Activated naive CD4-positive, alpha-beta T cell treated with anti-CD3 and anti-CD28 coated beads, Interleukin-2, amount 50 U/mL, for 16 hours (primary cell): ENCODE measurements around the gene ZNF248.
"Not testable (repeated sequence)": the region's sequence is repeated elsewhere in the genome, so short reads cannot be mapped to it uniquely, and the experiment has no call there.

Experiments
- DNase-seq: peaks from one replicate; pipeline ENCODE4 v3.0.0-alpha.2; 2020

Gene ZNF248

DNA sequence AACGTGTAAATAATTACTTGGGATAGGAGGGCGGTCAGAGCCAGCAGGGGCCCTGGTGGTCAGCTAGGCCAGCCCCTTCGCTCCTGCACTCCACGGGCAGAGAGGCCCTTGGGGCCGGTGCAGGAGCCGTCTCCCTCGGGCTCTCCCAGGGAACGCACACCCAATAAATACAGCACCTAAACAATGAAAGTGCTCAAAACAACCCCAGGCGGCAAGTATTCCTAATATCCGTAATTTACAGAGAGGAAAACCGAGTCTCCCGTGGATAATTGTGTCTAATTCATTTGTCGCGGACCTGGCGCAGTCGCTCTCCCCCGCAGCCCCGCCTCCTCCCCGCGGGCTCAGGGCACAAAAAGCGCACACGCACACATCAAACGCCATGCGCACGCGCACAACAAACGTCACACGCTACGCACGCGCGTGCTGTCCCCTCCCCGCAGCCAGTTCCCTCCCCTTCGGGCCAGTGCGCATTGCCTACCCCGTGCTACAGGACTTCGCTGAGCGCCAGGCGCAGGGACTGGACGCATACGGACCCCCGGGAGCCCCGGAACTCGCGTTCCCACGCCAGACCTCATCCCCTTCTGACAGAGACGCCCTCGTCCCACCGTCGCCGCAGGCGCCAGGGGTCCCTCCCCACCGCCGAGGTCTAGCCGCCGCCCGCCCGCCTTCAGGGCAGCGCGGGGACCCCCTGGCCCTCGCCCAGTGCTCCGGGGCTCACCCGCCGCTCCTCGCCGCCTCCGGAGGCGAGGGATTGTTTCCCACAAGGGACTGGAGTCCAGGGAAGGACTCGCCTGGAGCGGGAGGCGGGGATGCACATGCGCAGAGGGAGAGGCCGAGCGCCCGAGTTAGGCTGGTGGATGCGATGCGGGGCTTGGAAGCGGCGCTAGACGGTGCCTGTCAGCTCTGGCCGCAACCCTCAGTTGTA, at the start of gene ZNF248:
TSS of gene ZNF248 (minus strand) at position 324 of the 925 bp plus-strand sequence. CDS start 1,300 bp downstream, outside the sequence.
- DNase-seq: peak; percentile 94

DNA sequence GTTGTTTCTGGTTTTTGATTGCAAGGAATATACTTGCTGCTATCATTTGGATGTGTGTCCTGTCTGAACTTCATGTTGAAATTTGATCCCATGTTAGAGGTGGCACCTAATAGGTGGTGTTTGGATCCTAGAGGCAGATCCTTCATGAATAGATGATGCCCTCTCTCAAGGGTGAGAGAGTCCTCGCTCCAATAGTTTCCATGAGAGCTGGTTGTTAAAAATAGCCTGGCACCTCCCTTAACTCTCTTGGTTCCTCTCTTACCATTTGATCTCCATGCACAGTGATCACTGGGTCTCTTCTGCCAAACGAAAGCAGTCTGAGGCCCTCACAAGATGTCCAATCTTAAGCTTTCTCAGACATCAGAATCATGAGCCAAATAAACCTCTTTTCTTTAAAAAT, 49.0 kb upstream of the ZNF248 start:
- no peak for DNase-seq

DNA sequence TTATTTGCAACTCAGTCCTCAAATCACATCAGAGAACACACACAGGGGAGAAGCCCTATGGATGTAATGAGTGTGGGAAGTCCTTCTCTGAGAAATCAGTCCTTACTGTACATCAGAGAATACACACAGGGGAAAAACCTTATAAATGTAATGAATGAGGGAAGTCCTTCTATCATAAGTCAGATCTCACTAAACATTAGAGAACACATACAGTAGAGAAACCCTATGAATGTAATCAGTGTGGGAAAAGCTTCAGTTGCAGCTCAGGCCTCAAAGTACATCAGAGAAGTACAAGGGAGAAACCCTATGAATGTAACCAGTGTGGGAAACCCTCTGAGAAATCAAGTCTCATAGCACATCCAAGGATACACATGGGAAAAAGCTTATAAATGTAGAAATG, 39.0 kb upstream of the ZNF248 start:
- no peak for DNase-seq

DNA sequence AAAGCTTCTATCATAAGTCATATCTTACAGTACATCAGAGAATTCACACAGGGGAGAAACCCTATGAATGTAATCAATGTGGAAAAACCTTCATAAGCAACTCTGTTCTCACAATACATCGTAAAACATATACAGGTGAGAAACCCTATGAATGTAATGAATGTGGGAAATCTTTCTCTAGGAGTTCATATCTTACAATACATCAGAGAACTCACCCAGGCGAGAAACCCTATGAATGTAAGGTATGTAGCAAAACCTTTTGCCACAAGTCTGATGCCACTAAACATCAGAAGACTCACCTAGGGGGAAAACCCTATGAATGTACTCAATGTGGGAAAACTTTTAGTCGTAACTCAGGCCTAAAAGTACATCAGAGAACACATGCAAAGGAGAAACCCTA, 38.3 kb upstream of the ZNF248 start:
- DNase-seq: no peak

DNA sequence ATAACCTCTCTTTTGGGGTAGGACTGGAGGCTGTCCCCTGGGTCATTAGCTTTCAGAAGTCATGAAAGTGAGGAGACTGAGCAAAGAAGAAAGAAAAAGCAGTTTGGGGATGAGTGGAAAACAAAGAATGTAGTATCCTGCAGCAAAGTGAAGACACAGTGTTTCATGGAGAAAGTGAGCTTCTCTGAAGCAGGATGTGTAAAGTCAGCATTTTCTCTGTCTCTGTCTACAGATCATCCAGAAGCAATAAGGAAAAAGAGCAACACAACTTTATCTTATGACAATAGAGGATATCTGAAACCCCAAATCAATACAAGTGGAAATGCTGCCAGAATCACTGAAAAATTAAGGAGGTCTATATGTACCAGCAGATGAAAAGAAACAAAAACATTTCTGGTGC, 28.4 kb upstream of the ZNF248 start:
- DNase-seq: no peak

DNA sequence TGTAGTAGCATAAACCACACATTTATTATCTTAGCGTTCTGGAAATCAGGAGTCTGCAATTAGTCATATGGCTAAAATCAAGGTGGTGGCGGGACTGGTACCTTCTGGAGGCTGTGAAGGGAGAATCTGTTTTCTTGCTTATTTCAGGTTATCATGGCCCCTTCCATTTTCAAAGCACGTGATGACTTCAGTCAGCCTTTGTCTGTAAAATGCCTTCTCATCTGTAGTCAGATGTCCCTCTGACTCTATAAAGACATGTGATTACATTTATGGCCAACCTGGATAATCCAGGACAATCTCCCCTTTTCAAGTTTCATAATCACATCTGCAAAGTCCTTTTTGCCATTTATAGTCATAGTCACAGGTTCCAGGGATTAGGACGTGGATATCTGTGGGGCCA, 15.5 kb upstream of the ZNF248 start:
- DNase-seq: no peak

DNA sequence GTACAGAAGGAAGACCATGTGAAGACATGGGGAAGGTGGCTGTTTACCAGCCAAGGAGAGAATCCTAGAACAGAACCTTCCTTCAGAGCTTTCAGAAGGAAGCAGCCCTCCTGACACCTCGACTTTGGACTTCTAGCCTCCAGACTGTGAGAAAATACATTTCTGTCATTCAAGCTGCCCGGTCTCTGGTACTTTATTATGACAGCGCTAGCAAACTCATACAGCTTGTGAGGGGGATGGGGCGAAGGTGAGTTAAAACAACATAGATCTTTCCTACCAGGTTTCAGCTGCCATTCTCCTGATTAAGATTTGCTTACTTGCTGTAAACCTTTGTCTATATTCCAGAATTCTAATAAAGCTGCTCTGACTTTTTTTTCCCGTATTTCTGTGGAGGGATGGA, 14.9 kb upstream of the ZNF248 start:
- DNase-seq: no peak

DNA sequence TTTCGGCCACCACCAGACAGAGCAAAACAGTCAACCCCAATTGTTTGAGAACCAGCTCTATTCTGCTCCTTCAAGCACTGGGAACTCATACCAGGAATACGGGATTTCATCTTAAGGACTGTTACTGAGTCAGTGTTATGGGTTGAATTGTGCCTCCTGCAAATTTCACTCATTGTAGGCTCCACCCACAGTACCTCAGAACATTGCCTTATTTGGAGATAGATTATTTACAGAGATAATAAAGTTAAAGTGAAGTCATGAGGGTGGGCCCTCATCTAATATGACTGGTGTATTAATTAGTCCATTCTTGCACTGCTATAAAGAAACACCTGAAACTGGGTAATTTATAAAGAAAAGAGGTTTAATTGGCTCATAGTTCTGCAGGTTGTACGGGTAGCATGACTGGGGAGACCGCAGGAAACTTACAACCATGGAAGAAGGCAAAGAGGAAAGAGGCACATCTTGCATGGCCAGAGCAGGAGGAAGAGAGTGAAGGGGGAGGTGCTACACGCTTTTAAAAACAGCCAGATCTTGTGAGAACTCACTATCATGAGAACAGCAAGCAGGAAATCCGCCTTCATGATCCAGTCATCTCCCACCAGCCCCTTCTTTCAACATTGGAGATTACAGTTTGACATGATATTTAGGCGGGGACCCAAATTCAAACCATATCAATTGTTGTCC, 14.3 kb upstream of the ZNF248 start:
- DNase-seq: no peak

DNA sequence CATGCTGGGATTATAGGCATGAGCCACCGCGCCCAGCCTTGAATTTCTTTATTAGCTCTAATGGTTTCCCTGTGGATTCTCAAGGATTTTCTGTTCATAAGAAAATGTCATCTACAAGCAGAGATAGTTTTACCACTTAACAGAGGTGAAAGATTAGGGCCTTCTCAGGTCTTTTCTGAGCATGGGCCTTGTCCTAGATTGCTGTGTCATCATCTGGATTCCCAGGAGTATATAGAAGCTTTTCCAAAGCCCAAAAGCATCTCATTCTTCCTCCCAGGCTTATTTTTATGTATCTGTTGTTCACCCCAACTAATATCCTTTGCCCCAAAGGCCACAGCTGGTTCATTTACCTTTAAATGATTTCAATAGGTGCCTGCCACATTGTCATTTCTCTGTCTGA, 13.7 kb upstream of the ZNF248 start:
- DNase-seq: no peak

DNA sequence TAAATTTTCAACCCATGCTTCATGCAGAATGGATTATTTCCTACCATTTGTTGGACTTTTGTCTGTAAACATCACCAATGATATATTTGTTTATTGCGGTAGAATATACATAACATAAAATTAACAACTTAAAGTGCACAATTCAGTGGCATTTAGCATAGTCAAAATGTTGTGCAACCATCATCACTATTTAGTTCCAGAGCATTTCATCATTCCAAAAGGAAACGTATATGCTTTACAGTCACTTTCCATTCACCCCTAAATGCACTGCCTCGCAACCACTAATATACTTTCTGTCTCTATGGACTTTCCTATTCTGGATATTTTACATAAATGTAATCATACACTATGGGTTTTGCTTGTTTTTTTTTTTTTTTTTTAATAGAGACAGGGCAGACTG, 11.4 kb upstream of the ZNF248 start:
- no peak for DNase-seq

DNA sequence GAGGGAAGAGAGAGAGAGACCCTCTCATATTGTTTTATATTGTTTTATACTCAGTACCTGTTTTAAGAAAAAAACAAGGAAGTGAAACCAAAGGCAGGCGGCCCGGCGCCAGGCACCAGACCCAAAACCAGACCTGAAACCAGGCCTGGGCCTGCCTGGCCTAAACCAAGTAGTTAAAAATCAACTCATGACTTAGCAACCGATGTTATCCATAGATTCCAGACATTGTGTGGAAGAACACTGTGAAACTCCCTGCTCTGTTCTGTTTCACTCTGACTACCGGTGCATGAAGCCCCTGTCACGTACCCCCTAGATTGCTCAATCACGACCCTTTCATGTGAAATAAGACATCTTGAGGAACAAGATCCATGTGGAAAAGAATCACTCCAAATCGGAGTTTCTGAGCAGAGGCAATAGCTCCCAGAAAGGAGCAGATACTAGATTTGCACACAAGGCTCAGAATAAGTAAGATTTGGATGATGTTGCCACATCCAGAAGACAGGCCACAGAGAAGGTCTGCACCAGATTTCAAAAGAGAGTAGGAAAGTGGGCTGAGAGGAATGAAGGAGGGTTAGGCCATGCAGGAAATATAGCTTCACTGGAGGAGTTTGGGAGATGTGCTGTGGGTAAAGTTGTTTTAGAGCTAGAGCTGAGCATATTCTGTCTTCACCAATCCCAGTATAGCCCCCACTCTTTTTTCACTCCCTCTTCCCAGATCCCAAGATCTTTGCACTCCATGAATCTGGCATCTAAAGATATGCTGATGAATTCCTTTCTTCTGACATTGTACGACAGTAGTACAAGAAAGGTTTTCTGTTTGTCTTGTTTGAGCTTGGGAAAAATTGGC, 8.8 kb upstream of the ZNF248 start:
- no peak for DNase-seq

DNA sequence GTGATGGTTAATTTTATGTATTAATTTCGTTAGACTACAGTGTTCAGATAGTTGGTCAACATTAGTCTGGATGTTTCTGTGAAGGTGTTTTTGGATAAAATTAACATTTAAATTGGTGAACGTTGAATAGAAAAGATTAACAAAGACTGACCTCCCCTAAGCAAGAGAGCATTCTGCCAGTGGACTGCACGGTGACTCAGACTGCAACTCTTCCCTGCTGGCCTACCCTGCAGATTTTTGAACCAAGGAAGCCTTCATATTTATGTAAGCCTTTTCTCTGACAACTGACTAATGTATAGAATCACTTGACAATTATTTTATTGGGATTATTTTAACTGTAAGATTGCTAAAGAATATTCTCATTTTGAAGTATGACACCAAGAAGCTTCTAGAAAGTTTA, 7.9 kb upstream of the ZNF248 start:
- DNase-seq: no peak

DNA sequence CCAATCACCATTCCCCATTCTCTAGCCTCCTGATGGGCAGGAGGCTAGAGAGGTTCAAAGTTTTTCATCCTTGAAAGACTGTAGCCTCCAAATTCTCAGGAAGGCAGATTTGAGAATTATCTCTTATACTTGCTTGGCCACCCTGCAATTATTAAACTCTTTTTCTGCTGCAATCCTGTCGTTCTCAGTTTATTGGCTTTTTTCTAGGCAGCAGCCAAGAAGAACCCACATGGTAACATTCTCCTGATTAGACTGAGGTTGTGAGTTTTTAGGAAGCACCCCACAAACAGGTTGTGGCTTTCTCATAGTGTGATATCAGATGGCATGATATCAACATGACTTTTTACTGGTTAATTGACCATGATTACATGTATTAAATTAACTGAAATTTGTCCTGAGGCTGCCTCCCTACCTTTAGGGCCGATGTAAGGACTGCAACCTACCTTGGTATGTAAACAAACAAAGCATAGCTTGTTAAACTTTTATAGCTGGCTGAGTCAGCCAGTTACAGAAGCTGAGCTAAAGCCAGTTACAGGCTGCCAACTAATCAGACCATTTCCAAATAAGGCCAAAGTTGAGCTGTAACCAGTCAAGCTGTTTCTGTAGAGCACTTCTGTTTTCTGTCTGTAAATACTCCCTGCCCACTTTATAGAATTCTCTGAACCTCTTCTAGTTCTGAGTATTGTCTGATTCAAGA, 3.2 kb upstream of the ZNF248 start:
- DNase-seq: no peak

DNA sequence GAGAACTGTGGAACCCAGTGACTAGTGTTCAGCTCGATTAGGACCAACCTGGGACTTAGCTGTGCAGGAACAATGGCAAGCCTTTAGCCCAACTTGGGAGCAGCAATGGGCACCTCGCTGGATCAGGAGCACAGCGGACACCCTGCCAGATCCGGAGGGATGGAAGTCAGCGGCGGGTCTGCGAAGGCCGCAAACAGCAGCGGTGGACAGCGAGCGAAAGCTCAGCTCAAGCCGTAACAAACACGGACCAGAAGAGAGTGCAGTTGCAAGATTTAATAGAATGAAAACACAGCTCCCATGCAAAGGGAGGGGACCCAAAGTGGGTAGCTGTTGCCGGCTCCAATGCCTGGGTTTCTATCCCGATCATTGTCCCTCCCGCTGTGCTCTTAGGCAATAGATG, 1.9 kb upstream of the ZNF248 start:
- DNase-seq: not testable (repeated sequence)

DNA sequence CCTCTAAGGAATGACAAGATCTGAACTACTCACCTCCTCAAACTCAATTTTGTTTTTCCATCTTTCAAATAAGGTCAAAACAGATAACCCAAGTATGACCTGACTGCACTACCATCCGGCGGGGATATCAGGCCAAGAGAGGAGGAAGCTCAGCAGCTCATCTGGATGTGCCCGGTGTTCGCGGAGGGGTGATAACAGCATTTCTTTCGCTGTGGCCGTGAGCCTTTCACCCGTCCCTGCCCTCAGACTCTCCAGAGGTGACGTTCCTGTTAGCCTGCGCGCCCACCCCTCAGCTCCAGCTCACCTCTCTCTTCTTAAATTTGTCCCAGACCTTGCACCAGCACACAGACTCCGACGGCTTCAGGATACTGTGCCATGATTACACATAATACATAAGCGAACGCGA, 526 bp downstream of the ZNF248 start:
- peak; percentile 21 for DNase-seq

DNA sequence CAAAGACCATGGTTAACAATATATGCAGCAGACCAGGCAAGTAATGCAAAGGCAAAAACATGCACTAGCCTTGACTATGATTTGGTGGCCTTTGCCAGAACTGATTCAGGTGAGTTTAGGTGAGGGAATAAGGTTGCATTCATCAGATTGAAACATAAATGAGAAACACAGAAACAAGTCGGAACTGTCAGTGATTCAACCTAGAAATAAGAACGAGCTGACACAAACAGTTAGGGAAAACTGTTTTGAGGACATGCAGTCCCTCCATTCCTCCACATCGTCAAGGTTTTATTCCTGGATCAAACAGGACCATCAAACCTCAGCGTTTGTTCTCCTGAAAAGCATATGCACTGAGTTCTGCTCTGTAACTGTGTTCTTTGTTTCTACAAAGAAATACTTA, 1.8 kb downstream of the ZNF248 start:
- DNase-seq: no peak

DNA sequence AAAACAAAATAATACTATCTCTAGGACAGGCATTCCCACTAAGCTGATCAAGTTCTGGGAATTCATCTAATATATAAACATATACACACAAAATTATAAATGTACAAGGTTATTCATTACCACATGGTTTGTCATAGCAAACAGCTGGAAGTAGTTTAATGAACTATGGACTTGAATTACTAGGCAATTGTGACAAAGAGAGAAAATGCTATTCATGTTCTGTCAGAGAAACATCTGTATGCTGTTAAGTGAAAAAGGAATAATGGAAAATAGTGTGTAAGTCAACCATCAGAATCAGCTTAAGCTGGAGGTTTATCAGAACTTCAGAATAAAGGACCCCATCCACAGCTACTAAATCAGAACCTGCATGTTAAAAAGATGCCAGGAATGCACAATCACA, 2.8 kb downstream of the ZNF248 start:
- DNase-seq: no peak

DNA sequence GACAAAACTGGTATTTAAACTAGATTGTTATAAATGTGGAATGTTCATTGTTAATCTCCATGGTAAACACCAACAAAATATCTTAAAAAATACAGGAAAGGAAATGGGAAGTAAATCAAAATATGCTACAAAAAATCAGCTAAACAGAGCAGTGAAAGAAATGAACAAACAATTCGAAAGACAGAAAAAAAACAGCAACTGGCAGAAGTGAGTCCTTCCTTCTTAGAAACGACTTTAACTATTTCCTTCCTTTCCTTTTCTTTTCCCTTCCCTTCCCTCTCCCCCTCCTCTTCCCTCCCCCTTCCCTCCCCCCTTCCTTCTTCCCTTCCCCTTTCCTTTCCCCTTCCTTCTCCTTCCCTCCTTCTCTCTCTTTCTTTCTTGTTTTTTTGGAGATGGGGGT, 12.8 kb downstream of the ZNF248 start:
- DNase-seq: no peak

DNA sequence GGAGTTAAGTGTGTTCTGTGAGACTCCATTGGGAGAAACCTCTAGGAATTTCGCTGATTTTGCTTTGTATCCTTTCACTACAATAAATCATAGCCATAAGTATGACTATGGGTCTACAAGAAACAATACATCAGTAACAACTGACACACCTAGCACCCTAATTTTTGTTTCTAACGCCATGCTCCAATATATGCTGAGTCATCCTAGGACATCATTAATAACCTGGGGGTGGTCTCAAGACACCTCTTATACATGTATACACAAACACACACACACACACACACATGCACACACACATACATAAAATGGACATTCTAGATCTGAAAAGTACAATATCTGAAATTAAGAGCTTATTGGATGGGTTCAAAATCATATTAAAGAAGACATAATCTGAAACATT, 18.2 kb downstream of the ZNF248 start:
- no peak for DNase-seq

DNA sequence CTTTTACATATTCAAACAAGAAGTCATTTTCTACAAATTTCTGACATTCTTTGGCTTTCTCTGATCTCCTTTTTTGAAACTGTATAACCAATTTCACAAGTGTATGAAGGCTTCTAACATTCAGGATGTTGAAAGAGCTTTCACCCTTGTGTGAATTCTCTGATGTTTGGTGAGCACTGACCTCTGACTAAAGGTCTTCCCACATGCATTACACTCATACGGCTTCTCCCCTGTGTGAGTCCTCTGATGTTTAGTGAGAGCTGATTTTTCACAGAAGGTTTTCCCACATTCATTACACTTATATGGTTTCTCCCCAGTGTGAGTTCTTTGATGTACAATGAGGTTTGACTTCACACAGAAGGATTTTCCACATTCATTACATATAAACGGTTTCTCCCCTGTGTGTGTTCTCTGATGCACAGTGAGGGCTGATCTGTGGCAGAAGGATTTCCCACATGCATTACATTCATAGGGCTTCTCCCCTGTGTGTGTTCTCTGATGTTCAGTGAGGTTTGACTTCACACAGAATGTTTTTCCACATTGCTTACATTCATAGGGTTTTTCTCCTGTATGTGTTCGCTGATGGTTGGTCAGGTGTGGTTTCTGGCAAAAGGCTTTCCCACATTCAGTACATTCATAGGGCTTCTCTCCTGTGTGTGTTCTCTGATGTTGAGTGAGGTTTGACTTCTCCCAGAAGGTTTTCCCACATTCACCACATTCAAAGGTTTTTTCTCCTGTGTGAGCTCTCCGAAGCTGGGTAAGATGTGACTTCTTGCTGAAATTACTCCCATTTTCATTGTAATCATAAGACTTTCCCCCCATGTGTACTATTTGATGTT, 25.7 kb downstream of the ZNF248 start:
- DNase-seq: no peak

DNA sequence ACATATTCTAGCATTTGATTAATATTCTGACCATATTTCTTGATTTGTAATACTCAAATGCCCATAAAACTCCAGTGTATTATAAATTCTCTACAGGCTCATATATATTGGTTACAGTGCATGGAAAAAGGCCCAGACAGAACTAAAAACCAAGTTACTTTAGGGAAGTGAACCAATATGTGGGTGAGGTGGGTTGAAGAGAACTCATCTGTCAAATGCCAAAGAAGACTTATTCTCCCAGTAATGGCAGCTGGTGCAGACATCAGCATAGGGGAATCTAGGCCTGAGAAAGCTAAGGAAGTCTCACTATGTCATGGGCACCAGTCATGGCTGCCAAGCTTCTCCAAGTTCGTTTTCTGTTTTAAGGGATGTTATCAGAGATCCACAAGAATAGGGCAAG, 30.6 kb downstream of the ZNF248 start:
- DNase-seq: no peak

DNA sequence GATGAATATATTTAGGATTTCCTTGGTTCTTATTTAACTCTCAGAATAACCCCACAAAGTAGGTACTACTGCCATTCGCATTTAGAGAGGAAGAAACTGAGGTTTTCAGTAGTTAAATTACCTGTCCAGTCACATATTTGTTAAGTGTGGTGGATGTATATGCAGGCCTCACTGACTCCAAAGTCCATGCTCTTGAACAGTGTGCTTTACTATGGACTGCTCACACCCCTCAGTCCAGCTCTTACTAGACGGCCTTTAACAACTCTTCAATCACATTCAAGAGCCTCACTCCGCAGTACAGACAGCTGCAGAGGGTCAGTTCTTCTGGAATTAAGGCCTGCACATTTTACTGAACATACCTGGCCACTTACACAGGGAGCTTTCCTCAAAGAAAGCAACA, 36.2 kb downstream of the ZNF248 start:
- DNase-seq: no peak
